H1 (cell line): ENCODE measurements around the gene DHRS3. TPM values are rescaled to one million over a fixed set of nuclear protein-coding genes. Genes with fewer than 3 reads are reported as not detected.
A peak's percentile ranks its signal among the peaks of the same experiment; 100 is the strongest.

Experiments used
- CTCF ChIA-PET: fragments of 300-600 bp; sonication (Branson Sonifier 250); formaldehyde crosslinking; loops from one replicate; lab custom pipeline; 2021; ENCODE audit not compliant: partially characterized antibody; lab: Charles Lee
- POLR2A ChIA-PET: fragments of 300-600 bp; sonication (Branson Sonifier 250); formaldehyde crosslinking; loops from one replicate; lab custom pipeline; 2021; ENCODE audit warnings: inconsistent platforms; ENCODE audit not compliant: partially characterized antibody; lab: Charles Lee
- DNase-seq, 2 experiments: peaks; one replicate each; pipeline versions ENCODE4 v3.0.0 to v3.0.0-alpha.2; 2010 to 2022; ENCODE audit warnings: low spot score in 2 of 2, low read depth in 1 of 2, mixed read lengths in 1 of 2
- FAIRE-seq: peaks from 2 replicates; lab custom pipeline; 2011; peaks lifted over from hg19 to GRCh38; lab: Jason Lieb, UNC
- H2AFZ ChIP-seq: 2 replicates; pipeline ENCODE4 v1.8.1; 2012; ENCODE audit warnings: low read length, inconsistent platforms
- H2AK5ac ChIP-seq: 2 replicates; pipeline ENCODE4 v1.6.1; 2013; ENCODE audit warnings: low read depth, low read length
- H2BK120ac ChIP-seq: replicated peaks from 2 replicates; pipeline ENCODE3; 2013; ENCODE audit warnings: low read depth, low read length, inconsistent platforms
- H2BK12ac ChIP-seq: 2 replicates; pipeline ENCODE4 v1.6.1; 2013; ENCODE audit warnings: low read depth, low read length
- H2BK15ac ChIP-seq: 2 replicates; pipeline ENCODE4 v1.6.1; 2013; ENCODE audit warnings: low read length
- H2BK20ac ChIP-seq: 2 replicates; pipeline ENCODE4 v1.6.1; 2013; ENCODE audit warnings: low read length
- H2BK5ac ChIP-seq: 2 replicates; pipeline ENCODE4 v1.6.1; 2013; ENCODE audit warnings: low read depth, low read length
- H3K14ac ChIP-seq: 2 replicates; pipeline ENCODE4 v1.6.1; 2013; ENCODE audit warnings: inconsistent platforms; ENCODE audit not compliant: insufficient read length
- H3K18ac ChIP-seq: 2 replicates; pipeline ENCODE4 v1.6.1; 2013; ENCODE audit warnings: low read length; ENCODE audit errors: extremely low read depth
- H3K23ac ChIP-seq: 2 replicates; pipeline ENCODE4 v1.6.1; 2013; ENCODE audit warnings: inconsistent platforms; ENCODE audit not compliant: insufficient read length
- H3K23me2 ChIP-seq: 2 replicates; pipeline ENCODE4 v1.6.1; 2013; ENCODE audit warnings: low read depth, low read length
- H3K27ac ChIP-seq: 2 replicates; pipeline ENCODE4 v1.6.1; 2011; ENCODE audit warnings: low read depth, low read length, inconsistent platforms
- H3K27me3 ChIP-seq, 4 experiments: replicated peaks in 1 of 4; 1 replicate in 1 of 4; 2 replicates in 3 of 4; pipeline versions ENCODE4 v1.6.1 to v1.8.1; 2011 to 2013; ENCODE audit warnings: low read length in 3 of 4, mild to moderate bottlenecking in 3 of 4, inconsistent platforms in 2 of 4, mixed read lengths in 2 of 4, moderate library complexity in 1 of 4; ENCODE audit not compliant: control insufficient read depth in 3 of 4, insufficient read depth in 3 of 4; ENCODE audit errors: extremely low read depth in 1 of 4
- H3K36me3 ChIP-seq, 4 experiments: 2 replicates each; pipeline versions ENCODE4 v1.6.1 to v1.8.1; 2011 to 2013; ENCODE audit warnings: mild to moderate bottlenecking in 4 of 4, low read length in 3 of 4, moderate library complexity in 2 of 4, control low read depth in 1 of 4, inconsistent platforms in 1 of 4; ENCODE audit not compliant: insufficient read depth in 4 of 4, control insufficient read depth in 2 of 4
- H3K4ac ChIP-seq: replicated peaks from 2 replicates; pipeline ENCODE3; 2013; ENCODE audit warnings: low read length, low read depth, mixed read lengths, inconsistent platforms; ENCODE audit not compliant: insufficient read length
- H3K4me1 ChIP-seq, 4 experiments: replicated peaks in 1 of 4; 1 replicate in 1 of 4; 2 replicates in 3 of 4; pipeline versions ENCODE4 v1.6.1 to v1.8.1; 2011 to 2013; ENCODE audit warnings: low read length in 3 of 4, inconsistent platforms in 2 of 4, mixed read lengths in 1 of 4; ENCODE audit not compliant: insufficient read depth in 4 of 4, control insufficient read depth in 3 of 4
- H3K4me2 ChIP-seq, 2 experiments: 2 replicates each; pipeline versions ENCODE4 v1.6.1 to v1.8.1; 2011 to 2013; ENCODE audit warnings: low read depth in 2 of 2, low read length in 2 of 2, control low read depth in 1 of 2, inconsistent platforms in 1 of 2, mild to moderate bottlenecking in 1 of 2; ENCODE audit not compliant: insufficient read depth in 1 of 2
- H3K4me3 ChIP-seq, 4 experiments: fragments of 200-600, 300-600 bp in 1 of 4; sonication (generic), shearing (Covaris generic), sonication (Bioruptor Twin) in 1 of 4; 2 replicates each; pipeline versions ENCODE4 v1.5.1 to v1.8.1; 2011 to 2016; ENCODE audit warnings: low read length in 4 of 4, low read depth in 3 of 4, control low read depth in 2 of 4, inconsistent platforms in 2 of 4, mild to moderate bottlenecking in 2 of 4, mixed read lengths in 1 of 4, moderate library complexity in 1 of 4; ENCODE audit not compliant: insufficient read depth in 2 of 4; ENCODE audit errors: extremely low read depth in 1 of 4
- H3K56ac ChIP-seq: replicated peaks from 2 replicates; pipeline ENCODE3; 2013; ENCODE audit warnings: low read depth, mild to moderate bottlenecking, mixed read lengths, low read length, inconsistent platforms; ENCODE audit not compliant: insufficient read length
- H3K79me1 ChIP-seq: 2 replicates; pipeline ENCODE4 v1.6.1; 2013; ENCODE audit warnings: low read depth, low read length, control low read depth
- H3K79me2 ChIP-seq, 2 experiments: 2 replicates each; pipeline versions ENCODE4 v1.6.1 to v1.8.1; 2012 to 2013; ENCODE audit warnings: low read length in 2 of 2, mild to moderate bottlenecking in 2 of 2, inconsistent platforms in 1 of 2; ENCODE audit not compliant: insufficient read depth in 2 of 2, control insufficient read depth in 1 of 2
- H3K9ac ChIP-seq, 4 experiments: replicated peaks in 1 of 4; 1 replicate in 1 of 4; 2 replicates in 3 of 4; pipeline versions ENCODE4 v1.6.1 to v1.8.1; 2011 to 2013; ENCODE audit warnings: low read depth in 3 of 4, low read length in 3 of 4, control low read depth in 2 of 4, mild to moderate bottlenecking in 2 of 4, moderate library complexity in 2 of 4, inconsistent platforms in 1 of 4; ENCODE audit errors: extremely low read depth in 1 of 4
- H3K9me3 ChIP-seq, 2 experiments: 2 replicates each; pipeline versions ENCODE4 v1.6.1 to v1.8.1; 2012 to 2013; ENCODE audit warnings: mild to moderate bottlenecking in 2 of 2, moderate library complexity in 2 of 2, control low read depth in 1 of 2, inconsistent platforms in 1 of 2, low read depth in 1 of 2, low read length in 1 of 2, mixed read lengths in 1 of 2; ENCODE audit not compliant: insufficient read depth in 2 of 2
- H4K20me1 ChIP-seq, 2 experiments: replicated peaks in 1 of 2; 2 replicates each; pipeline versions ENCODE3 to v1.8.1; 2011 to 2013; ENCODE audit warnings: inconsistent platforms in 2 of 2, low read length in 2 of 2, mild to moderate bottlenecking in 1 of 2; ENCODE audit not compliant: insufficient read depth in 2 of 2, control insufficient read depth in 1 of 2
- H4K5ac ChIP-seq: 2 replicates; pipeline ENCODE4 v1.6.1; 2013; ENCODE audit warnings: low read length, low read depth, mixed read lengths, inconsistent platforms; ENCODE audit not compliant: insufficient read length
- H4K8ac ChIP-seq: 2 replicates; pipeline ENCODE4 v1.8.0; 2013; ENCODE audit warnings: mild to moderate bottlenecking, moderate library complexity, low read length, inconsistent platforms; ENCODE audit not compliant: insufficient read depth; ENCODE audit errors: extremely low read depth
- H4K91ac ChIP-seq: replicated peaks from 2 replicates; pipeline ENCODE3; 2013; ENCODE audit warnings: low read length, mixed read lengths, inconsistent platforms; ENCODE audit not compliant: insufficient read length
- CTBP2 ChIP-seq: IDR thresholded peaks from 2 replicates; pipeline ENCODE4 v1.7.0; 2011; ENCODE audit warnings: borderline replicate concordance, mild to moderate bottlenecking, moderate library complexity, mixed read lengths, low read length; ENCODE audit not compliant: insufficient read depth, insufficient read length
- KDM1A ChIP-seq: fragments of 200-600, 300-600 bp; sonication (generic); IDR thresholded peaks from 2 replicates; pipeline ENCODE4 v1.7.1; 2016; ENCODE audit warnings: mild to moderate bottlenecking, low read length, borderline replicate concordance
- polyA plus RNA-seq, 7 experiments: library from polyadenylated mRNA; depleted of rRNA in 3 of 7; stranded (reverse) in 5 of 7; unstranded in 2 of 7; fragments of >200 nt in 5 of 7; fragments of 200-250 nt in 2 of 7; gene quantifications; 1 replicate in 5 of 7; 2 replicates in 1 of 7; 4 replicates in 1 of 7; pipeline versions ENCODE4 v1.2.1 to v1.2.3, GENCODE V29; 2011 to 2013; ENCODE audit warnings: missing spikeins in 2 of 7, mixed read lengths in 2 of 7
- total RNA-seq: library from RNA; stranded (reverse); fragmentation: NEBNext Ultra II Directional; extraction: Animal tissue kit (Norgen Biotek cat#: 25700); gene quantifications from 2 replicates; pipeline ENCODE4 v1.2.1, GENCODE V29; 2021

The DHRS3 gene
- total and polyA plus RNA-seq, 2 of the 8 experiments (the other 6 are each of a cell fraction or from before 2014, with no cell fraction given) = 32.5 to 36.4 TPM

DNA sequence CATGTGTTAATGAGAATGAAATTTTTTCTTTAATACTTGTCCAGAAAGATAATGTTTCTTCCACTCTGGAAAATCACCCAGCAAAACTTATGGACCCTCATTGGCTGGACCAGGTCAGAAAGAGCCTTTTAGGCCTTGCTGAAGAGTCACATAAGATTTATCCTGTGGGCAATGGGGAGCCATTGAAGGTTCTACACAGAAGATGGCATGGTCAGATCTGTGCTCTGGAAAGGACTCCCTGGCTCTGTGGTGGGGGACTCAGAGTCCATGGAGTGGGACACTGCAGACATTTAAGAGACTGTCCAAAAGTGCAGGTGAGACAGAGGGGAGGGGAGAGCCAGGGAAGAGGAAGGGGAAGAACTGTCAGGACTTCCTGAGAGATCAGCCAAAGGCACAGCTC is 66.4 kb downstream of the DHRS3 start:
- Histone ChIP-seq H3K4me3 (no peak overlapping the region), H3K79me2 (no peaks in the 10 kb centered on the region), H3K9me3 (no peaks in the 10 kb centered on the region), H4K20me1 (no peaks in the 10 kb centered on the region), H3K56ac (no peak overlapping the region), H3K36me3 (no peaks in the 10 kb centered on the region), H3K14ac (no peak overlapping the region), H3K4ac (no peak overlapping the region), H4K8ac (no peak overlapping the region), H3K79me1 (no peaks in the 10 kb centered on the region), H2AFZ (no peak overlapping the region), H3K18ac (no peak overlapping the region), H2BK5ac (no peak overlapping the region), H2BK20ac (no peak overlapping the region), H2AK5ac (no peak overlapping the region), H4K5ac (no peak overlapping the region), H2BK120ac (no peak overlapping the region), H3K4me2 (no peak overlapping the region), H3K9ac (no peak overlapping the region; a peak in 2 of 7 replicates), H3K4me1 (peaks cover 0 to 5% (median 3%) of the 10 kb centered on the region in 4 experiments; a peak in 4 of 7 replicates), H3K23me2 (no peaks in the 10 kb centered on the region), H4K91ac (no peak overlapping the region), H3K27me3 (no peaks in the 10 kb centered on the region), H2BK12ac (no peak overlapping the region), H2BK15ac (0 out of 2 replicates have a peak overlapping the region, but pooled peaks have one; percentile 81), H3K27ac (no peak overlapping the region), H3K23ac (no peak overlapping the region)
- ChIA-PET CTCF (interaction anchor here (1.1 kb wide), 1 partner anchor 50 kb away, joined by 3 read pairs; no protein-coding TSS in a partner anchor), POLR2A (interaction anchor here (1.0 to 1.4 kb wide), 2 partner anchors 12 to 14 kb away, joined by 3 read pairs; no protein-coding TSS in a partner anchor)
- DNase-seq (no peak), FAIRE-seq (no peak)
- no peak for TF ChIP-seq CTBP2
- peak; percentile 73; the same call in 1 of the 2 replicates for TF ChIP-seq KDM1A
